CD4-positive, alpha-beta T cell (primary cell): ENCODE measurements around the gene KIF5C. TPM values are rescaled to one million over a fixed set of nuclear protein-coding genes. Genes with fewer than 3 reads are reported as not detected.

Experiments
- ATAC-seq: fragments of 200-7000 bp; cut with Tn5 transposase; one replicate; pipeline ENCODE4 v1.10.0; 2022; ENCODE audit warnings: mild to moderate bottlenecking; ENCODE audit not compliant: poor library complexity
- CTCF ChIA-PET: fragments of 350-600 bp; sonication (Branson Sonifier 250); formaldehyde crosslinking; loops from one replicate; lab custom pipeline; 2021; ENCODE audit warnings: antibody characterized with exemption, inconsistent platforms; lab: Charles Lee
- POLR2A ChIA-PET: fragments of 350-600 bp; sonication (Branson Sonifier 250); formaldehyde crosslinking; loops from one replicate; lab custom pipeline; 2021; ENCODE audit warnings: antibody characterized with exemption, inconsistent platforms; lab: Charles Lee
- DNase-seq, 14 experiments: peaks; one replicate each; pipeline ENCODE4 v3.0.0-alpha.2; 2013 to 2020; ENCODE audit warnings: mixed read lengths in 2 of 14
- H3K27ac ChIP-seq, 2 donors: one replicate each; pipeline versions ENCODE4 v1.5.1 to v1.7.0; 2013; ENCODE audit warnings: low read length in 2 of 2, low read depth in 1 of 2, mild to moderate bottlenecking in 1 of 2
- H3K27me3 ChIP-seq, 2 experiments: 1 replicate in 1 of 2; 2 replicates in 1 of 2; pipeline versions ENCODE4 v1.6.1 to v1.7.0; 2013; ENCODE audit warnings: low read length in 2 of 2, control low read depth in 1 of 2, mild to moderate bottlenecking in 1 of 2, moderate library complexity in 1 of 2; ENCODE audit not compliant: insufficient read depth in 2 of 2, control insufficient read depth in 1 of 2
- H3K36me3 ChIP-seq: one replicate; pipeline ENCODE4 v1.6.1; 2013; ENCODE audit warnings: low read length, control low read depth; ENCODE audit not compliant: insufficient read depth
- H3K4me1 ChIP-seq: one replicate; pipeline ENCODE4 v1.6.1; 2013; ENCODE audit warnings: low read length, control low read depth; ENCODE audit not compliant: insufficient read depth
- H3K4me3 ChIP-seq: one replicate; pipeline ENCODE4 v1.5.1; 2013; ENCODE audit warnings: mild to moderate bottlenecking, low read length, moderate library complexity
- H3K9me3 ChIP-seq, 2 experiments: 1 replicate in 1 of 2; 2 replicates in 1 of 2; pipeline versions ENCODE4 v1.6.1 to v1.7.0; 2013; ENCODE audit warnings: low read length in 2 of 2, mild to moderate bottlenecking in 2 of 2, control low read depth in 1 of 2, moderate library complexity in 1 of 2; ENCODE audit not compliant: control insufficient read depth in 1 of 2, insufficient read depth in 1 of 2
- H3K27ac Mint-ChIP-seq: one replicate; pipeline ENCODE4 v1.8.0; 2020; ENCODE audit warnings: mixed read lengths
- H3K27me3 Mint-ChIP-seq: one replicate; pipeline ENCODE4 v1.8.0; 2021; ENCODE audit warnings: mixed read lengths
- H3K36me3 Mint-ChIP-seq: one replicate; pipeline ENCODE4 v1.8.0; 2021; ENCODE audit warnings: low read depth, mixed read lengths
- H3K4me1 Mint-ChIP-seq: one replicate; pipeline ENCODE4 v1.8.0; 2021; ENCODE audit warnings: low read depth, mixed read lengths
- H3K4me3 Mint-ChIP-seq: one replicate; pipeline ENCODE4 v1.8.0; 2020; ENCODE audit warnings: mild to moderate bottlenecking, mixed read lengths
- H3K9me3 Mint-ChIP-seq: one replicate; pipeline ENCODE4 v1.8.0; 2020; ENCODE audit warnings: mixed read lengths
- CTCF ChIP-seq: fragments of 200-600 bp; IDR thresholded peaks from one replicate; pipeline ENCODE4 v1.8.0; 2022; ENCODE audit warnings: antibody characterized with exemption, mild to moderate bottlenecking
- intact Hi-C, 2 experiments: fragments of 100-400 bp; cut with DNase I in 1 of 2; cut with micrococcal nuclease in 1 of 2; formaldehyde crosslinking; loops; one replicate each; pipeline versions ENCODE4 v1.15.1 to v1.9.0; 2023 to 2025; cut with DNase I, micrococcal nuclease
- total RNA-seq, 174 experiments: library from RNA in 2 of 174; stranded (reverse) in 2 of 174; gene quantifications; one replicate each; pipeline ENCODE4 v1.2.3 and lab custom pipeline; 2021 to 2026

Gene KIF5C
- total RNA-seq, 2 experiments from 2014 or later = 7.3 to 8.1 TPM

DNA sequence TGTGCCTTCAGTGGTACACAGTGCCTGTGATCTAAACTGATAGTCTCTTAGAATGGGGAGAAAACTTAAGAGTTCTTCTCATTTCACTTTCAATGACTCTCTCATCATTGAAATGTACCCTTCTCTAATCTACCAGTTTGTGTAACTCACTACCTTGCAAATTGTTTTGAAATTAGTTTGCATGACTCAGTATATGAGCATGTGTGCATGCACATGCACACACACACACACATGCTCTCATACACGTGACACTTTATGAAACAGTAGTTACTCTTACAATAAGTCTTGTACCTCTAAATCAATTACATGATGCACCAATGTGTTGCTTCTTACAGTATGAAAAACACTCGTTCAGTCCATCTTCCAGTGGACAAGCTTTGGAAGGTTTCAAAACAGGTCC, 174.1 kb downstream of the KIF5C start:
- Mint-ChIP-seq H3K4me1 (no peaks in the 10 kb centered on the region), H3K27me3 (peaks cover 34% of the 10 kb centered on the region), H3K9me3 (peaks cover 17% of the 10 kb centered on the region), H3K4me3 (no peak overlapping the region), H3K27ac (no peak overlapping the region), H3K36me3 (no peaks in the 10 kb centered on the region)
- Histone ChIP-seq H3K27me3 (no peaks in the 10 kb centered on the region), H3K27ac (no peak overlapping the region), H3K4me3 (no peak overlapping the region), H3K4me1 (no peaks in the 10 kb centered on the region), H3K9me3 (peaks cover 3 to 15% of the 10 kb centered on the region in 2 experiments), H3K36me3 (no peaks in the 10 kb centered on the region)
- DNase-seq (no peak), ATAC-seq (no peak)
- no peak for TF ChIP-seq CTCF
- ChIA-PET CTCF (no interaction called here), POLR2A (no interaction called here)
- intact Hi-C loops = no loop called here

DNA sequence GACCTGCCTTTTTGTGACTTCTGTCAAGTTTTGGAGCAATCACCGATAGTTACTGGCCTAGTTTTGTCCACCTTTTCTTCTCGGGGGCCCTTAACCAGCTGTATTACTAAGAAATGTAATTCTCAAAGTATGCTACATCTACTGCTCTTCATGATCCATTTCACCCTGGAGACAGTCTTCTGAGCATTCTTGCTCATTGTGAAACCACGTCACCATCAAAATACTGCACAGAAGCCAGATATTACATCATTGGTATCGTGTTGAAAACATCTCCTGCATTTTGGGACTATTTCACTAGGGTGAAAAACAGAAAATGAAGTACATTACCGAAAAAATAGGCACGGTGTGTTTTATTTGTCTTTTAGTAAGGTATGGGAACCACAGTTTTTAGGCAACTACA, 175.2 kb downstream of the KIF5C start:
- Mint-ChIP-seq H3K27me3 (peaks cover 39% of the 10 kb centered on the region), H3K27ac (no peak overlapping the region), H3K36me3 (no peaks in the 10 kb centered on the region), H3K4me3 (no peak overlapping the region), H3K4me1 (no peaks in the 10 kb centered on the region), H3K9me3 (peaks cover 12% of the 10 kb centered on the region)
- TF ChIP-seq CTCF = no peak
- no peaks in the 10 kb centered on the region for H3K27me3 ChIP-seq
- no peak overlapping the region for H3K27ac ChIP-seq
- H3K4me1 ChIP-seq = no peaks in the 10 kb centered on the region
- ATAC-seq (no peak), DNase-seq (no peak)
- CTCF ChIA-PET = no interaction called here
- no peak overlapping the region for H3K4me3 ChIP-seq
- POLR2A ChIA-PET = no interaction called here
- no peaks in the 10 kb centered on the region for H3K36me3 ChIP-seq
- intact Hi-C loops = no loop called here
- H3K9me3 ChIP-seq = peaks cover 3 to 15% of the 10 kb centered on the region in 2 experiments

GRCh38 chr2:149055751-149056150, 180.7 kb downstream of the KIF5C start:
- no peaks in the 10 kb centered on the region for H3K36me3 ChIP-seq
- Mint-ChIP-seq H3K27ac (no peak overlapping the region), H3K4me1 (no peaks in the 10 kb centered on the region), H3K36me3 (no peaks in the 10 kb centered on the region), H3K27me3 (peaks cover 44% of the 10 kb centered on the region), H3K4me3 (no peak overlapping the region), H3K9me3 (no peaks in the 10 kb centered on the region)
- ChIA-PET CTCF (no interaction called here), POLR2A (no interaction called here)
- DNase-seq (no peak), ATAC-seq (no peak)
- TF ChIP-seq CTCF = no peak
- intact Hi-C loops = no loop called here
- no peaks in the 10 kb centered on the region for H3K4me1 ChIP-seq
- no peak overlapping the region for H3K4me3 ChIP-seq
- H3K27ac ChIP-seq = no peak overlapping the region
- H3K9me3 ChIP-seq = no peaks in the 10 kb centered on the region
- peaks cover 0 to 6% of the 10 kb centered on the region in 2 experiments for H3K27me3 ChIP-seq
